Stimulated activated CD4-positive, alpha-beta T cell treated with anti-CD3 and anti-CD28 coated beads, Interleukin-12 subunit alpha, Interleukin-12 subunit beta, amount 100 ng/mL, for 4 hours (primary cell): Measurements from ENCODE around the gene CGNL1.

Experiments used
- DNase-seq: peaks from one replicate; pipeline ENCODE4 v3.0.0-alpha.2; 2020

CGNL1 gene

GRCh38 chr15:57427367-57427821, 51.1 kb downstream of the CGNL1 start:
- no peak for DNase-seq

GRCh38 chr15:57432141-57432741, 55.9 kb downstream of the CGNL1 start:
- no peak for DNase-seq

GRCh38 chr15:57436166-57436565, 59.9 kb downstream of the CGNL1 start:
- DNase-seq: no peak

GRCh38 chr15:57436961-57437360, 60.7 kb downstream of the CGNL1 start:
- no peak for DNase-seq

- DNase-seq: no peak
These were observed 61.3 kb downstream of the CGNL1 start for GRCh38 chr15:57437564-57437963.

GRCh38 chr15:57438166-57438565, 61.9 kb downstream of the CGNL1 start:
- DNase-seq: no peak

GRCh38 chr15:57439128-57440027, 63.1 kb downstream of the CGNL1 start:
- no peak for DNase-seq

GRCh38 chr15:57440167-57440566, 63.9 kb downstream of the CGNL1 start:
- no peak for DNase-seq

GRCh38 chr15:57440799-57441198, 64.5 kb downstream of the CGNL1 start:
- DNase-seq: no peak

GRCh38 chr15:57442335-57442734, 66.0 kb downstream of the CGNL1 start:
- DNase-seq: no peak

GRCh38 chr15:57443486-57443885, 67.2 kb downstream of the CGNL1 start:
- no peak for DNase-seq

GRCh38 chr15:57444877-57445513, 68.7 kb downstream of the CGNL1 start:
- DNase-seq: no peak

- no peak for DNase-seq
These were observed 69.6 kb downstream of the CGNL1 start for GRCh38 chr15:57445872-57446271.

GRCh38 chr15:57446393-57446792, 70.1 kb downstream of the CGNL1 start:
- DNase-seq: no peak

- DNase-seq: no peak
These were observed 75.2 kb downstream of the CGNL1 start for GRCh38 chr15:57451555-57451954.

GRCh38 chr15:57452090-57452754, 75.9 kb downstream of the CGNL1 start:
- no peak for DNase-seq

- no peak for DNase-seq
These were observed 79.6 kb downstream of the CGNL1 start for GRCh38 chr15:57455929-57456328.

GRCh38 chr15:57456559-57456958, 80.3 kb downstream of the CGNL1 start:
- DNase-seq: no peak

GRCh38 chr15:57457726-57458125, 81.4 kb downstream of the CGNL1 start:
- DNase-seq: no peak

GRCh38 chr15:57458356-57458781, 82.1 kb downstream of the CGNL1 start:
- DNase-seq: no peak

GRCh38 chr15:57460208-57460816, 84.0 kb downstream of the CGNL1 start:
- no peak for DNase-seq

- no peak for DNase-seq
These were observed 85.2 kb downstream of the CGNL1 start for GRCh38 chr15:57461541-57461940.

GRCh38 chr15:57462381-57462780, 86.1 kb downstream of the CGNL1 start:
- no peak for DNase-seq
